Fibroblast of skin of right quadriceps (primary cell): ENCODE data around the gene ZNF507.

Experiments used
- DNase-seq: peaks from one replicate; pipeline ENCODE4 v3.0.0-alpha.2; 2013

Gene ZNF507

GRCh38 chr19:32345261-32346207 is at the start of gene ZNF507:
Gene ZNF507, plus strand, starts transcription at chr19:32345610. Its CDS starts 7,221 bp downstream, at chr19:32352831.
- peak; percentile 81 for DNase-seq

- DNase-seq = no peak
Measured at GRCh38 chr19:32296694-32297093, 48.7 kb upstream of the ZNF507 start.

GRCh38 chr19:32302778-32303177 is 42.6 kb upstream of the ZNF507 start:
- no peak for DNase-seq

- DNase-seq = no peak
Measured at GRCh38 chr19:32303193-32303592, 42.2 kb upstream of the ZNF507 start.

GRCh38 chr19:32307591-32307990 is 37.8 kb upstream of the ZNF507 start:
- no peak for DNase-seq

GRCh38 chr19:32308431-32309077 is 36.9 kb upstream of the ZNF507 start:
- DNase-seq = no peak

- no peak for DNase-seq
Measured at GRCh38 chr19:32309711-32310390, 35.6 kb upstream of the ZNF507 start.

GRCh38 chr19:32311371-32311770 is 34.0 kb upstream of the ZNF507 start:
- DNase-seq = no peak

GRCh38 chr19:32313569-32314265 is 31.7 kb upstream of the ZNF507 start:
- DNase-seq = no peak

GRCh38 chr19:32316034-32316433 is 29.4 kb upstream of the ZNF507 start:
- no peak for DNase-seq

GRCh38 chr19:32317086-32317485 is 28.3 kb upstream of the ZNF507 start:
- no peak for DNase-seq

- DNase-seq = peak; percentile 3
Measured at GRCh38 chr19:32318884-32319520, 26.4 kb upstream of the ZNF507 start.

- DNase-seq = no peak
Measured at GRCh38 chr19:32322541-32322940, 22.9 kb upstream of the ZNF507 start.

- DNase-seq = no peak
Measured at GRCh38 chr19:32324631-32325285, 20.7 kb upstream of the ZNF507 start.

GRCh38 chr19:32330213-32330857 is 15.1 kb upstream of the ZNF507 start:
- DNase-seq = no peak

- no peak for DNase-seq
Measured at GRCh38 chr19:32333227-32333626, 12.2 kb upstream of the ZNF507 start.

- DNase-seq = peak; percentile 54
Measured at GRCh38 chr19:32336259-32337083, 8.9 kb upstream of the ZNF507 start.

- DNase-seq = no peak
Measured at GRCh38 chr19:32337084-32337808, 8.2 kb upstream of the ZNF507 start.

GRCh38 chr19:32339423-32339822 is 6.0 kb upstream of the ZNF507 start:
- no peak for DNase-seq
